Pancreas (tissue), 10 donors: ENCODE results near the gene PEA15. TPM values are rescaled to one million over a fixed set of nuclear protein-coding genes. Genes with fewer than 3 reads are reported as not detected.

Experiments used
- ATAC-seq, 4 donors: fragments of 200-7000 bp; cut with Tn5 transposase; one replicate each; pipeline versions ENCODE4 v1.8.0 to v1.9.1; 2020; ENCODE audit warnings: mild to moderate bottlenecking in 4 of 4, moderate library complexity in 4 of 4
- DNase-seq, 6 donors: peaks; one replicate each; pipeline ENCODE4 v3.0.0-alpha.2; 2020
- FAIRE-seq: peaks from 2 replicates; lab custom pipeline; 2012; peaks lifted over from hg19 to GRCh38; lab: Jason Lieb, UNC
- H3K27ac ChIP-seq, 4 donors: fragments of 200-600 bp; sonication (generic); 1 replicate in 3 of 4; 2 replicates in 1 of 4; pipeline versions ENCODE4 v1.5.0 to v1.8.0; 2020
- H3K27me3 ChIP-seq, 4 donors: fragments of 200-600 bp; one replicate each; pipeline ENCODE4 v1.8.0; 2021
- H3K36me3 ChIP-seq, 3 donors: fragments of 200-600 bp; sonication (generic) in 1 of 3; one replicate each; pipeline versions ENCODE4 v1.5.0 to v1.8.0; 2020 to 2021
- H3K4me1 ChIP-seq, 3 donors: fragments of 200-600 bp; one replicate each; pipeline ENCODE4 v1.8.0; 2021
- H3K4me3 ChIP-seq, 4 donors: fragments of 200-600 bp; sonication (generic) in 2 of 4; one replicate each; pipeline versions ENCODE4 v1.5.0 to v1.8.0; 2020 to 2021
- H3K9me3 ChIP-seq, 4 donors: fragments of 200-600 bp; one replicate each; pipeline ENCODE4 v1.8.0; 2021
- CTCF ChIP-seq, 4 donors: fragments of 200-600 bp; sonication (generic) in 3 of 4; IDR thresholded peaks; one replicate each; pipeline versions ENCODE4 v1.5.0 to v1.8.0; 2021; ENCODE audit warnings: antibody characterized with exemption in 4 of 4
- WGBS, 2 donors: extraction: QIAGEN DNeasy Blood & Tissue Kit; methylation state at CpG; one replicate each; pipeline ENCODE4 v1.1.7; 2013; 5-methylcytosine and 5-hydroxymethylcytosine counted together
- intact Hi-C, 3 donors: fragments of 100-400 bp; cut with DNase I; formaldehyde crosslinking; loops; one replicate each; pipeline versions ENCODE4 v1.11.1 to v1.14.2; 2022
- polyA plus RNA-seq, 2 donors: library from polyadenylated mRNA; stranded (reverse); fragments of 200-250 nt; gene quantifications; one replicate each; pipeline ENCODE4 v1.2.3, GENCODE V29; 2013
- total RNA-seq, 6 donors: library from RNA; stranded (reverse); fragmentation: NEBNext Ultra II Directional in 4 of 6; extraction: Animal tissue kit (Norgen Biotek cat#: 25700) in 4 of 6; gene quantifications; one replicate each; pipeline versions ENCODE4 v1.2.1 to v1.2.4, GENCODE V29; 2021 to 2023
- donor health status: healthy with polysubstance abuse.
- donor health status: DM: no; HTN: no; CAD: no; lungs with moderate emphysema.
- donor health status: DM: no; HTN: no; CAD: no.
- donor health status: control.
- donor health status: control.
- donor health status: Bipolar disorder and iron deficiency.
- donor health status: DM: yes; HTN: yes; CAD: no.
- donor health status: DM: no; HTN: no; CAD: no.
- donor health status: DM: no; HTN: no; CAD: no.
- donor health status: DM: yes; HTN: yes; CAD: no.

The PEA15 gene
- total and polyA plus RNA-seq, 8 donors: 15.0 to 52.3 (median 30.7) TPM

- DNase-seq: no peak
- Histone ChIP-seq H3K36me3 (no peaks in the 10 kb centered on the region), H3K4me3 (no peak overlapping the region), H3K9me3 (no peaks in the 10 kb centered on the region), H3K4me1 (no peaks in the 10 kb centered on the region), H3K27ac (no peak overlapping the region), H3K27me3 (no peaks in the 10 kb centered on the region)
- FAIRE-seq: no peak
- no peak for ATAC-seq
- WGBS, 2 donors: 90 to 95% methylated on average over 2 of the region's 2 CpGs
- no peak for TF ChIP-seq CTCF (IDR thresholded peaks at IDR 0.05)
- intact Hi-C loops: no loop called here
Observed at GRCh38 chr1:160177231-160177630, 28.0 kb upstream of the PEA15 start.

DNA sequence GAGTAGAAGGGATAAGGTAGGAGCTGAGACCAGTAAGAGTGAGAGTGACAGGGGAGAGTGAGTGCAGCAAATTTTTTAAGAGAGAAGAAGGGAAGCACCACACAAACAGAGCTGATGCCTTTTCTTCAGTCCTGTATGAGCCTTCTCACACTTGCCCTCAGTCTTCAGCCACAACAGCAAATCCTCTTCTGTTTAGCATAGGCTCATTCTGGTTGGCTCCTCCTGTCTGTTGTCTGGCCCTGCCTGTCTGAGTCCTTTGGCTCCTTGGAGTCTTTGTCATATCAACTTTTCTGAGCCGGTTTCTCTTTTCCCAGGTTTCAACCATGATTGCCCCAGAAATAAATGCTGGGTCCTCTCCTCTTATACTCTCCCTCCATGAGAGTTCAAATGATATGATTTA lies 27.5 kb upstream of the PEA15 start:
- Histone ChIP-seq H3K36me3 (no peaks in the 10 kb centered on the region), H3K4me1 (no peaks in the 10 kb centered on the region), H3K27me3 (no peaks in the 10 kb centered on the region), H3K27ac (no peak overlapping the region), H3K4me3 (no peak overlapping the region), H3K9me3 (no peaks in the 10 kb centered on the region)
- 75 to 90% methylated on average over 1 of the region's 1 CpG for WGBS, 2 donors
- ATAC-seq: no peak
- intact Hi-C loops: no loop called here
- no peak for TF ChIP-seq CTCF (IDR thresholded peaks at IDR 0.05)
- no peak for DNase-seq
- FAIRE-seq: no peak

- Histone ChIP-seq H3K36me3 (no peaks in the 10 kb centered on the region), H3K9me3 (no peaks in the 10 kb centered on the region), H3K4me1 (no peaks in the 10 kb centered on the region), H3K27me3 (no peaks in the 10 kb centered on the region), H3K27ac (no peak overlapping the region), H3K4me3 (no peak overlapping the region)
- intact Hi-C loops: no loop called here
- 73 to 75% methylated on average over 2 of the region's 2 CpGs for WGBS, 2 donors
- no peak for TF ChIP-seq CTCF (IDR thresholded peaks at IDR 0.05)
- DNase-seq (no peak), FAIRE-seq (no peak), ATAC-seq (no peak)
Observed at GRCh38 chr1:160178731-160179130, 26.5 kb upstream of the PEA15 start.

DNA sequence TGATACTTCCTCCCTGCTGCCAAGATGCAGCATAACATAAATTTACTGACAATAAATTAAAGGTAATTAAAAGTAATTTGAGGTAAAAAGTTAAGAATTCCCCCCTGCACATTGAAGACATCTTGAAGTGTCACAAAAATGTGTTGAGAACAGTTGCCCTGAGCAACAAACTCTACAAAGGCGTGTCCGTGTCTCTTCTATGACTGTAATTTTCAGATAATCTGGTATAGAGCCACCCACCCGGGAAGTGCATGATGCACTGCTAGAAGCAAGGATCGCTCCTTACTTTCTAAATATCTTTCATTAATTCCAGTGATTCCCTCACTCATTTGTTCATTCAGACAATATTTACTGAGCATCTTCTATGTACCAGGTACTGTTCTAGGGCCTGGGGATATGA lies 25.8 kb upstream of the PEA15 start:
- Histone ChIP-seq H3K4me1 (no peaks in the 10 kb centered on the region), H3K27ac (no peak overlapping the region), H3K27me3 (no peaks in the 10 kb centered on the region), H3K4me3 (no peak overlapping the region), H3K9me3 (no peaks in the 10 kb centered on the region), H3K36me3 (no peaks in the 10 kb centered on the region)
- FAIRE-seq (no peak), ATAC-seq (no peak), DNase-seq (no peak)
- intact Hi-C loops: no loop called here
- no peak for TF ChIP-seq CTCF (IDR thresholded peaks at IDR 0.05)
- 77 to 84% methylated on average over 4 of the region's 4 CpGs for WGBS, 2 donors

- no peaks in the 10 kb centered on the region for H3K27me3 ChIP-seq
- WGBS, 2 donors: 69 to 87% methylated on average over 7 of the region's 7 CpGs
- H3K4me3 ChIP-seq: no peak overlapping the region
- FAIRE-seq (no peak), ATAC-seq (no peak), DNase-seq (no peak)
- TF ChIP-seq CTCF (IDR thresholded peaks at IDR 0.05): no peak
- no peaks in the 10 kb centered on the region for H3K9me3 ChIP-seq
- H3K36me3 ChIP-seq: no peaks in the 10 kb centered on the region
- no peaks in the 10 kb centered on the region for H3K4me1 ChIP-seq
- no peak overlapping the region for H3K27ac ChIP-seq
- intact Hi-C loops: no loop called here
Observed at GRCh38 chr1:160186246-160186645, 18.9 kb upstream of the PEA15 start.
